Spleen (tissue), 11 donors: ENCODE data around the gene HSPA12A. TPM values are rescaled to one million over a fixed set of nuclear protein-coding genes. Genes with fewer than 3 reads are reported as not detected.

Source experiments
- DNase-seq: peaks from one replicate; pipeline ENCODE4 v3.0.0-alpha.2; 2020
- H3K27ac ChIP-seq, 8 donors: fragments of 200-600 bp; sonication (generic) in 7 of 8; 1 replicate in 4 of 8; 2 replicates in 4 of 8; pipeline versions ENCODE4 v1.5.0 to v1.8.0; 2016 to 2021; ENCODE audit warnings: inconsistent platforms in 4 of 8, mild to moderate bottlenecking in 4 of 8, moderate library complexity in 1 of 8
- H3K27me3 ChIP-seq, 7 donors: fragments of 200-600 bp; sonication (generic) in 6 of 7; replicated peaks in 1 of 7; 1 replicate in 4 of 7; 2 replicates in 3 of 7; pipeline versions ENCODE4 v1.5.0 to v1.8.0; 2016 to 2021; ENCODE audit warnings: inconsistent platforms in 3 of 7, mild to moderate bottlenecking in 1 of 7
- H3K36me3 ChIP-seq, 6 donors: fragments of 200-600 bp; sonication (generic) in 5 of 6; 1 replicate in 4 of 6; 2 replicates in 2 of 6; pipeline versions ENCODE4 v1.5.0 to v1.8.0; 2016 to 2021; ENCODE audit warnings: inconsistent platforms in 2 of 6
- H3K4me1 ChIP-seq, 6 donors: fragments of 200-600 bp; sonication (generic) in 5 of 6; 1 replicate in 3 of 6; 2 replicates in 3 of 6; pipeline versions ENCODE4 v1.5.0 to v1.8.0; 2016 to 2021; ENCODE audit warnings: inconsistent platforms in 3 of 6
- H3K4me3 ChIP-seq, 8 donors: fragments of 200-600 bp; sonication (generic) in 7 of 8; 1 replicate in 4 of 8; 2 replicates in 4 of 8; pipeline versions ENCODE4 v1.5.0 to v1.8.0; 2016 to 2021; ENCODE audit warnings: inconsistent platforms in 4 of 8, mild to moderate bottlenecking in 4 of 8, moderate library complexity in 2 of 8
- H3K9me3 ChIP-seq, 8 donors: fragments of 200-600 bp; sonication (generic) in 7 of 8; 1 replicate in 4 of 8; 2 replicates in 4 of 8; pipeline versions ENCODE4 v1.5.0 to v1.8.0; 2016 to 2021; ENCODE audit warnings: inconsistent platforms in 4 of 8
- POLR2A ChIP-seq, 3 donors: fragments of 450-650 bp; IDR thresholded peaks; one replicate each; pipeline ENCODE4 v1.5.1; 2017; ENCODE audit warnings: antibody characterized with exemption in 3 of 3, mild to moderate bottlenecking in 1 of 3
- POLR2AphosphoS5 ChIP-seq, 3 donors: sonication (generic); formaldehyde crosslinking; IDR thresholded peaks; one replicate each; pipeline ENCODE4 v1.5.1; 2017; ENCODE audit warnings: antibody characterized with exemption in 3 of 3
- WGBS, 5 donors: extraction: QIAGEN DNeasy Blood & Tissue Kit in 3 of 5; methylation state at CpG; one replicate each; pipeline versions ENCODE4 v1.1.5 to v1.1.7; 2013 to 2018; 5-methylcytosine and 5-hydroxymethylcytosine counted together
- intact Hi-C: fragments of 100-400 bp; cut with DNase I; formaldehyde crosslinking; loops from one replicate; pipeline ENCODE4 v1.15.0; 2023; ENCODE audit warnings: low total_unique reads
- polyA plus RNA-seq, 3 donors: library from polyadenylated mRNA; stranded (reverse); fragments of 200-250 nt; gene quantifications; one replicate each; pipeline ENCODE4 v1.2.1, GENCODE V29; 2013
- total RNA-seq, 7 donors: library from RNA; depleted of rRNA in 3 of 7; stranded (reverse); fragments of >200 nt in 3 of 7; fragmentation: NEBNext Ultra II Directional in 4 of 7; extraction: Animal tissue kit (Norgen Biotek cat#: 25700) in 4 of 7; gene quantifications; one replicate each; pipeline versions ENCODE4 v1.1.0 to v1.2.1, GENCODE V29; 2016 to 2021
- TF ChIP-seq, protein P1 (sequence below), 11 experiments: fragments of 200-600 bp in 7 of 11; fragments of 450-650 bp in 4 of 11; sonication (generic) in 4 of 11; IDR thresholded peaks in 8 of 11; conservative IDR thresholded peaks in 3 of 11; 1 replicate in 7 of 11; 2 replicates in 4 of 11; pipeline versions ENCODE4 v1.4.0 to v1.8.0; 2016 to 2021; ENCODE audit warnings: antibody characterized with exemption in 11 of 11, inconsistent platforms in 4 of 11, mild to moderate bottlenecking in 1 of 11
- donor health status: healthy with polysubstance abuse.
- donor health status: DM: no; HTN: no; CAD: no; lungs with moderate emphysema.
- donor health status: DM: no; HTN: no; CAD: no.
- donor health status: Bipolar disorder and iron deficiency.
- donor health status: healthy.
- donor health status: DM: no; HTN: no; CAD: no.
- donor health status: DM: yes; HTN: yes; CAD: no.

HSPA12A gene
- total and polyA plus RNA-seq, 10 donors = 1.5 to 16.5 (median 6.9) TPM

DNA sequence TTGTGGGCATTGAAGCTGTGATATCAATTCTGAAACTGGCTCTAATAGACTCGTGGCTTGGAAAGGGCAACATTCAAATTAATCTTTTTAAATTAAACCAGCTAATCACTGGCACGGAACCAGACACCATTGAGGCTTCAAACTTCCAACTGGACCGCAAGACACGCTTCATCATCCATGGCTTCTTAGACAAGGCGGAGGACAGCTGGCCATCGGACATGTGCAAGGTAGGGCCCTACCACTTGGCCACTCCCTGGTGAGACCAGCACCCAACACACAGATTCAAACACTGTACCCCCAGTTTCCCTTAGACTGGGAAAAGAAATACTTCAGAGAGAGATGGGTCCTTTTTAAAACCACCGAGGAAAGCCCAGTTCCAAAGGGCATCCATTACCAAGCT lies 116.5 kb downstream of the HSPA12A start:
- Histone ChIP-seq H3K27ac (no peak overlapping the region), H3K36me3 (no peaks in the 10 kb centered on the region), H3K4me3 (no peak overlapping the region), H3K4me1 (no peaks in the 10 kb centered on the region), H3K27me3 (peaks cover 0 to 48% (median 14%) of the 10 kb centered on the region in 7 donors), H3K9me3 (no peaks in the 10 kb centered on the region)
- DNase-seq = no peak
- TF ChIP-seq, protein P1, sequence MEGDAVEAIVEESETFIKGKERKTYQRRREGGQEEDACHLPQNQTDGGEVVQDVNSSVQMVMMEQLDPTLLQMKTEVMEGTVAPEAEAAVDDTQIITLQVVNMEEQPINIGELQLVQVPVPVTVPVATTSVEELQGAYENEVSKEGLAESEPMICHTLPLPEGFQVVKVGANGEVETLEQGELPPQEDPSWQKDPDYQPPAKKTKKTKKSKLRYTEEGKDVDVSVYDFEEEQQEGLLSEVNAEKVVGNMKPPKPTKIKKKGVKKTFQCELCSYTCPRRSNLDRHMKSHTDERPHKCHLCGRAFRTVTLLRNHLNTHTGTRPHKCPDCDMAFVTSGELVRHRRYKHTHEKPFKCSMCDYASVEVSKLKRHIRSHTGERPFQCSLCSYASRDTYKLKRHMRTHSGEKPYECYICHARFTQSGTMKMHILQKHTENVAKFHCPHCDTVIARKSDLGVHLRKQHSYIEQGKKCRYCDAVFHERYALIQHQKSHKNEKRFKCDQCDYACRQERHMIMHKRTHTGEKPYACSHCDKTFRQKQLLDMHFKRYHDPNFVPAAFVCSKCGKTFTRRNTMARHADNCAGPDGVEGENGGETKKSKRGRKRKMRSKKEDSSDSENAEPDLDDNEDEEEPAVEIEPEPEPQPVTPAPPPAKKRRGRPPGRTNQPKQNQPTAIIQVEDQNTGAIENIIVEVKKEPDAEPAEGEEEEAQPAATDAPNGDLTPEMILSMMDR (IDR thresholded peaks at IDR 0.05 in 8 of 11, conservative IDR thresholded peaks at IDR 0.05 in 3 of 11) = no peak
- no peak for TF ChIP-seq POLR2AphosphoS5 (IDR thresholded peaks at IDR 0.05)
- TF ChIP-seq POLR2A (IDR thresholded peaks at IDR 0.05) = no peak
- WGBS, 5 donors = 83 to 91% (median 86%) methylated on average over 7 of the region's 7 CpGs
- intact Hi-C loops = no loop called here

DNA sequence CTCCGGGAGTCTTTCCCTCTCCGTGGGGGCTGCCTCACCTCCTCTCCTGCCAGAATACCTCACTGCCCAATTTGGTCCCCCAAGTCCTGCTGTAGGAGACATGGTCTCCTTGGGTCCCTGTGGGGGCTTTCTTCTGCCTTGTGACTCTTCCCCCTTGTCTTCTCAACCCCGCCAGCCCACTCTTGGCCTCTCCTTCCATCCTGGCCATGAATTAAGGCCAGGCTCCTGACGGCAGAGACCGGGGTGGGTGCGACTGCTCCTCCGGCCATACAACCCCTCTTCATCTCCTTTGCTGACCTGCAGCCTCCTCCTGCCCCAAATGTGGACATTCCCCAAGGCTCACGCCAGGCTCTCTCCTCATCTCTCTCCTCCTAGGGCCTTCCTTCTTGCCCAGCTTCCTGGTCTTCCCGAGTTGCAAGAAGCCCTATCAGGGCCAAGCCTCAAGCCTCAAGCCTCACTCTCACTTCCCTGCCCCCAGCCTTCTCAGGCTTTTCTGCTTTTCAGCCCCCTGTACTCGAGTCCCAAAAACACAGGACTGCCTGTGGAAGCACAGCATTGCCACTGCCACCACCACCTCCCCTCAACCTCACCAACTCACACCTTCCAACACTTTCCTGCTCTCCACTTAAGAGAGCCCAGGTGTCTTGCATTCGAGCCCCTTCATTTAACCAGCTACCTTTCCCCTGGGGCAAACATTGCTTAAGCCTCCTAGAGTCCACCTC lies 120.3 kb downstream of the HSPA12A start:
- Histone ChIP-seq H3K4me3 (no peak overlapping the region), H3K9me3 (no peaks in the 10 kb centered on the region), H3K27me3 (peaks cover 0 to 34% (median 4%) of the 10 kb centered on the region in 7 donors), H3K4me1 (no peaks in the 10 kb centered on the region), H3K27ac (no peak overlapping the region), H3K36me3 (no peaks in the 10 kb centered on the region)
- TF ChIP-seq, protein P1 (IDR thresholded peaks at IDR 0.05 in 8 of 11, conservative IDR thresholded peaks at IDR 0.05 in 3 of 11) = no peak
- TF ChIP-seq POLR2A (IDR thresholded peaks at IDR 0.05) (no peak), POLR2AphosphoS5 (IDR thresholded peaks at IDR 0.05) (no peak)
- intact Hi-C loops = no loop called here
- 79 to 89% (median 83%) methylated on average over 11 of the region's 11 CpGs for WGBS, 5 donors
- no peak for DNase-seq

DNA sequence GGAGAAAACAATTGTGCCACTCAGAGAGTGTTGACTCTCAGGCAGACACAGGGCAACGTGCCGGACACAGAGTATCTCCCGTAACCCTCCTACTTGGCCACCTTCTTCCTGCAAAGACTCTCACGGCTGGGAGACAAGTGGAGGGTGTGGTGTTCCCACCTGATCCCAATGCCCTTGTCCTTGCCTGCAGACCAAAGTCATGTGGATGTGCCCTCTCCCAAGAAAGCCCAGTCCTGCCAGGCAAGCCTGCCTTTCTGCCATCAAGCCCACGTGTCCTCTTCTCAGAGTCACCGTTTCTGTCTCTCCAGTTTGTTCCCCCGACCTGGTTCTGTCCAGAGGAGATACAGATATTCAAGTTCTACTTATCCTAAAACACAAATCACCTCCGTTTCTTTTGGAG lies 120.9 kb downstream of the HSPA12A start:
- 73 to 85% (median 77%) methylated on average over 8 of the region's 8 CpGs for WGBS, 5 donors
- TF ChIP-seq POLR2A (IDR thresholded peaks at IDR 0.05) (no peak), POLR2AphosphoS5 (IDR thresholded peaks at IDR 0.05) (no peak)
- TF ChIP-seq, protein P1 (IDR thresholded peaks at IDR 0.05 in 8 of 11, conservative IDR thresholded peaks at IDR 0.05 in 3 of 11) = no peak
- Histone ChIP-seq H3K27ac (no peak overlapping the region), H3K4me3 (no peak overlapping the region), H3K4me1 (no peaks in the 10 kb centered on the region), H3K27me3 (peaks cover 0 to 28% (median 0%) of the 10 kb centered on the region in 7 donors), H3K36me3 (no peaks in the 10 kb centered on the region), H3K9me3 (no peaks in the 10 kb centered on the region)
- intact Hi-C loops = no loop called here
- DNase-seq = no peak

Other genes with a start within 250 kb of the HSPA12A start
- 1 to 10 TPM in 3 of 7 donors, not detected in 4; 1.2 to 3.0 (median 1.7) TPM for gene PNLIP, start 196.6 kb downstream of the HSPA12A start, total RNA-seq
- gene PNLIP, start 196.6 kb downstream of the HSPA12A start, polyA plus RNA-seq = under 1 TPM in 2 of 3 donors, not detected in 1; 0.18 to 0.20 TPM
- gene PNLIPRP1, start 151.6 kb downstream of the HSPA12A start, total RNA-seq = 1 to 10 TPM in 2 of 7 donors, under 1 TPM in 1, not detected in 4; 0.43 to 1.2 (median 1.1) TPM
- under 1 TPM; 0.06 to 0.46 (median 0.23) TPM for gene PNLIPRP1, start 151.6 kb downstream of the HSPA12A start, polyA plus RNA-seq
- gene PNLIPRP2, start 121.6 kb downstream of the HSPA12A start, total RNA-seq = under 1 TPM in 2 of 7 donors, not detected in 5; 0.37 to 0.60 TPM
- gene PNLIPRP2, start 121.6 kb downstream of the HSPA12A start, polyA plus RNA-seq = under 1 TPM in 2 of 3 donors, not detected in 1; 0.07 to 0.15 TPM
- not detected for gene ENO4, start 106.9 kb upstream of the HSPA12A start, total RNA-seq
- under 1 TPM in 2 of 3 donors, not detected in 1; 0.03 to 0.09 TPM for gene ENO4, start 106.9 kb upstream of the HSPA12A start, polyA plus RNA-seq